GM18526 (cell line): ENCODE measurements around the gene KAT14.

Experiments
- POLR2A ChIP-seq: IDR thresholded peaks from 3 replicates; pipeline ENCODE4 v1.6.1; 2011; ENCODE audit not compliant: insufficient read length; ENCODE audit errors: extremely low read depth

The KAT14 gene

GRCh38 chr20:18137412-18138265 is at the start of gene KAT14, which contains the start of gene PET117:
KAT14 (plus strand) TSS chr20:18137863; CDS start chr20:18142661, 4,798 bp downstream.
PET117 (plus strand) TSS chr20:18137863; CDS start chr20:18137956, 93 bp downstream.
- TF ChIP-seq POLR2A: peak; percentile 87

- no peak for TF ChIP-seq POLR2A
Measured at GRCh38 chr20:18090044-18090443, 47.6 kb upstream of the KAT14 start.

- TF ChIP-seq POLR2A: no peak
Measured at GRCh38 chr20:18090477-18090876, 47.2 kb upstream of the KAT14 start.

- no peak for TF ChIP-seq POLR2A
Measured at GRCh38 chr20:18091623-18092022, 46.0 kb upstream of the KAT14 start.

- TF ChIP-seq POLR2A: no peak
Measured at GRCh38 chr20:18092890-18093289, 44.8 kb upstream of the KAT14 start.

- TF ChIP-seq POLR2A: no peak
Measured at GRCh38 chr20:18093388-18093787, 44.3 kb upstream of the KAT14 start.

- TF ChIP-seq POLR2A: no peak
Measured at GRCh38 chr20:18094191-18094590, 43.5 kb upstream of the KAT14 start.

GRCh38 chr20:18101125-18101810 is 36.4 kb upstream of the KAT14 start:
- no peak for TF ChIP-seq POLR2A

GRCh38 chr20:18103497-18103896 is 34.2 kb upstream of the KAT14 start:
- no peak for TF ChIP-seq POLR2A

GRCh38 chr20:18108326-18108725 is 29.3 kb upstream of the KAT14 start:
- TF ChIP-seq POLR2A: no peak

GRCh38 chr20:18132663-18133062 is 5.0 kb upstream of the KAT14 start:
- no peak for TF ChIP-seq POLR2A

GRCh38 chr20:18133962-18134361 is 3.7 kb upstream of the KAT14 start:
- no peak for TF ChIP-seq POLR2A

- no peak for TF ChIP-seq POLR2A
Measured at GRCh38 chr20:18138266-18138582, 561 bp downstream of the KAT14 start.

- no peak for TF ChIP-seq POLR2A
Measured at GRCh38 chr20:18138639-18139583, 1.2 kb downstream of the KAT14 start.

- no peak for TF ChIP-seq POLR2A
Measured at GRCh38 chr20:18139832-18140231, 2.2 kb downstream of the KAT14 start.
